Left lobe of liver (tissue), 2 donors: ENCODE results near the gene YES1. TPM values are rescaled to one million over a fixed set of nuclear protein-coding genes. Genes with fewer than 3 reads are reported as not detected.
A peak's percentile ranks its signal among the peaks of the same experiment; 100 is the strongest.
"Not testable (repeated sequence)": the region's sequence is repeated elsewhere in the genome, so short reads cannot be mapped to it uniquely, and the experiment has no call there.

ENCODE experiments used
- ATAC-seq: fragments of 200-7000 bp; cut with Tn5 transposase; one replicate; pipeline ENCODE4 v1.9.1; 2020; ENCODE audit warnings: mild to moderate bottlenecking, moderate library complexity
- DNase-seq: peaks from one replicate; pipeline ENCODE4 v3.0.0-alpha.2; 2020; ENCODE audit warnings: low spot score
- total RNA-seq: library from RNA; stranded (reverse); gene quantifications from one replicate; pipeline ENCODE4 v1.2.1, GENCODE V29; 2021
- donor health status: DM: no; HTN: no; CAD: no; lungs with moderate emphysema.
- donor health status: DM: no; HTN: yes; CAD: no.

YES1 gene
- total RNA-seq, 1 donor from 2014 or later: 31.1 TPM

GRCh38 chr18:785242-785641, 26.8 kb downstream of the YES1 start:
- no peak for ATAC-seq
- DNase-seq: no peak

DNA sequence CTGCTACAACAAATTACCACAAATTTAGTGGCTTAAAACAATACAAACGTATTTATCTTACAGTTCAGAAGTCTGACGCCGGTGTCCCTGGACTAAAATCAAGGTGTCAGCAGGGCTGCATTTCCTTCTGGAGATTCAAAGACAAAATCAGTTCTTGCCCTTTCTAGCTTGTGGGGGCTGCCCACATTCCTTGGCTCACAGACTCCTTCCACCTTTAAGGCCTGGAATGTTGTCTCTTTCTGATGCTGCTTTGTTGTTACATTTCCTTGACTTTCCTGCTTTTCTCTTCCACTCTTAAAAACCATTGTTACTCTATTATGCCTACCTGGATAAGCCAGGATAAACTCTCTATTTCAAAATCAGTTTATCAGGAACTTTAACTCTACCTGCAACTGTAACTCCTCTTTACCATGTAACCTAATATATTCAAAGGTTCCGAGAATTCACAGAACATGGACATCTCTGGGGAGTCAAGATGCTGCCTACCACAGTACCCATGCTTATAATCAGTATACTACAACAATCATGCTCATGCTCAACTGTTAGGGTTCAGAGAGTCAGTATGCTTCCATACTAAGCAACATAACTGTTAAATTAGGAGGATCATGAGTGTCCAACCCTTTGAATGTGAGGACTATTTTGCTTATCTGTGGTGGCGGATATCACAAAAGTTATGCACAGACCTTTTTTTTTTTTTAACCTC, 27.4 kb downstream of the YES1 start:
- DNase-seq: no peak
- ATAC-seq: no peak

- no peak for ATAC-seq
- DNase-seq: no peak
Observed at GRCh38 chr18:778194-778927, 33.7 kb downstream of the YES1 start.

DNA sequence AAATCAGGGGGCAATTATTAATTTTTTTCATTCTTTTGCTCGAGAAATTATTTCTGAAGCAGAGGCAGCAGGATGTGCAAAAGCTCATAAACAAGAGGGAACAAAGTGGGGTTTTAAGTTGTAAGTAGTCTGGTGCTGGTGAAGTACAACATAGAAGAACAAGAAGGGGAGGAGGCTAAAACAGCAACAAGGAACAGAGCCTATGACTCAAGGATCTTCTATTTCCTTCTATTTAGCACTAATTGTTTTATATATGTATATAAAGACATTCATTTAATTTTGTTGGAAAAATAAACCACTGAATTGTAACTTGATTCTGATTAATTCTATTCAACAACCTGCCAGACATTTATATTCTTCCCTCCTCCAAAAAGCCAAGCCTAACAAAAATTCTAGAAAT, 35.0 kb downstream of the YES1 start:
- DNase-seq: no peak
- ATAC-seq: no peak

GRCh38 chr18:776044-776443, 36.0 kb downstream of the YES1 start:
- DNase-seq, ATAC-seq: not testable (repeated sequence)

DNA sequence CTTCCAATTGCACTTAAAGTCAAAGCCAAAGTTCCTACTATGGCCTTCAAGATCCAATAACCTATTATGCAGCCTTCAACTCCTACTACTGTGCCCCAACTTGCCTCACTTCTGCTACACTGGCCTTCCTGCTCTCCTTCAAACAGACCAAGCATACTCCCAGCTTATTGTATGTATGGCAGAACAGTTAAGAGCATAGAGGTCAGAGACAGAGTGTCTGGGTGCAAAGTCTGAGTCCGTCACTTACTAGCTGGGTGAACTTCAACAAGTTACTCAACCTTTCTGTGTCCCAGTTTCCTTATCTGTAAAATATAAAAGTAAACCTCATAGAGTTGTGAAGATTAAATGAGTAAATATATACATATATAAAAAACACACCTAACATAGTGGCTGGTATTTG, 37.2 kb downstream of the YES1 start:
- DNase-seq (no peak), ATAC-seq (peak; percentile 85)

GRCh38 chr18:773980-774624, 37.9 kb downstream of the YES1 start:
- no peak for ATAC-seq
- no peak for DNase-seq

- ATAC-seq (no peak), DNase-seq (no peak)
Observed at GRCh38 chr18:770583-770961, 41.5 kb downstream of the YES1 start.

- ATAC-seq (no peak), DNase-seq (no peak)
Observed at GRCh38 chr18:767961-768360, 44.1 kb downstream of the YES1 start.

GRCh38 chr18:767084-767882, 44.8 kb downstream of the YES1 start:
- no peak for DNase-seq
- no peak for ATAC-seq

DNA sequence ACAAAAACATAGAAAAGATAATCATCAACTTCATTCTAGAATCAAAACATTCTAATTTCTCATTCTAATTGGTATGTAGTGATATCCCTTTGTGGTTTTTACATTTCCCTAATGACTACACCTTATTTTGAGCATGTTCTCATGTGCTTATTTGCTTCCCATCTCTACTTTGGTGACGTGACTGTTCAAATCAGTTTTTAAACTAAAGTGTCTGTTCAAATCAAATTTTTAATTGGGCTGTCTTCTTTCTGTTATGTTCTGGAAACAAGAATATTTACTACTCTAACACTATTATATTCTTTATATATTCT, 45.5 kb downstream of the YES1 start:
- ATAC-seq: no peak
- no peak for DNase-seq

- DNase-seq (no peak), ATAC-seq (peak; percentile 78)
Observed at GRCh38 chr18:765764-766549, 46.1 kb downstream of the YES1 start.

GRCh38 chr18:759864-760263, 52.2 kb downstream of the YES1 start:
- DNase-seq, ATAC-seq: not testable (repeated sequence)

DNA sequence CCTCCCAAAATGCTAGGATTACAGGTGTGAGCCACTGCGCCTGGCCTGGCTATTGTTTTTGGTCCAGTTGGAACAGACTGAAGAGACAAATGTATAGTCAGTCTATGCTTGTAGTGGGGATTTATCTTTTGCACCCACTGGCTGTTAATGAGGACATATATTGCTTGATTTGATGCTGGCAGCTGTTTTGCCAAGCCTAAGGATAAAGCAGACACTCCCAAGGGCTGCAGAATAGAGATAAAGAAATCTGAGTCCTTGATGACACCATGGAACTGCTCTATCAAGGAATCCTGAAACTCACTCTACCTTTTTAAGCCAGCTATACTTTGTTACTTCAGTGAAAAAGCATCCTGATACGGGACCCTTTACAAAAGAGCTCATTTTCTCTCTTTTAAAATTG, 56.5 kb downstream of the YES1 start:
- DNase-seq (no peak), ATAC-seq (no peak)

DNA sequence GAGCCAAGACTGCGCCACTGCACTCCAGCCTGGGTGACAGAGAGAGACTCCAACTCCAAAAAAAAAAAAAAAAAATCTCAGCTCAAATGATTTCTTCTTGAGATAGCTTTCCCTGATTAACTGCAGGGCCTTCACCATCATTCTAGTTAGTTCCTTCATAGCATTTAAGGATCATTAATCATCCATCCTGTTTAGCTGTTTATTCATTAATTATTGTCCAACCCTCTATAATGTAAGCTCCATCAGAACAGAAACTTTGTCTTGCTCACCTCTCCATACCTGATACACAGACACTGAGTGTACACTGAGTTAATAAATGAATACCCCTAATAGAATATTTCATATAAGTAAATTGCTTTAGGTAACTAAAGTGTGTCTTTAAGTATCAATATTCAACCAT, 57.4 kb downstream of the YES1 start:
- DNase-seq (no peak), ATAC-seq (no peak)

DNA sequence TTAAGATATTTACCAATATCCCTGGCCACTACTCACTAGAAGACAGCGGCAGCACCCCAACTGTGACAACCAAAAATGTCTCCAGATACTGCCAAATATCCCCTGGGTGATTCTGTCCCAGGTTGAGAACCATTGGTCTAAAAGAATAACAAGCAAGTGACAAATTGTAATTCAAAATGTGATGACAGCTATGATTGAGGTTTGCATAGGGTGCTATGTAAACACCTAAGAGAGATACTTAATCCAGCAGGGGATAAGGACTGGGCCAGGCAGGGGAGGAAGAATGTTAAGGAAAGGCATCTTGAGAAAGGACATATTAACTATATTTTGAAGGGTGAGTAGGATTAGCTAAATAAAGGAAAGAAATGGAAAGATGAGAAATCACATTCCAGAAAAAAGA, 61.6 kb downstream of the YES1 start:
- DNase-seq (no peak), ATAC-seq (no peak)

DNA sequence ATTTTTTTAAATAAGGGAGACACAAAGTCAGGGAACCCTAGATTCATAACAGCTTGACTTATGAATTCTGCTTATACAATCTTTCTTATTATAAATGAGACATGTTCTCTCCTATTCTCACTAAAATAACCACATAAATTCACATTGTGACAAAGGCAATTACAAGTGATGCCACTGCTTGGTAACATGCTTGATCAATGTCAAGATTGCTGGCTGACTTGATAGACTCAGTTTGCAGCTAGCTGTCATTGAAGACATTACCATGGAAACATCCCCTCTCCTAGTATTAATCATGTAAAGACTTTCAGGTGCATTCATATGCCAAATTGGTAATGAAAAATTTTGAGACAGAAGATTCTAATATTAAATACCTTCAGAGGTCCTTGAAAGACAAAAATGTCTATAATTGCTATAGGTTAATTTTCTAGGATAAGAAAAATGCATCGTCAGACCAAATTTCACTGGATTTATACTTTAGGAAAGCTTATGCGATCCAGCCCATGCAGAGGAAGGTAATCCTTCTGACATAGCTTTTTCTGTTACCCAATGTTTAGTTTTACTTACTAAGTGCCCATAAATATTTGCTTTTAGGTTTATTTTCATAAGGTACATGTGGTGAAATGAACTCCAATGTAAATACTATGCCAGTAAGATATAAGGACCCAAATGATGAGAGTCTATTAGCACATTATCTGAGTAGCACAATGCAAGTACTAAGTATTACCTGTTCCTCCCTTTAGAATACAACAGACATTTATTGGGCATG, 67.0 kb downstream of the YES1 start:
- no peak for DNase-seq
- no peak for ATAC-seq

DNA sequence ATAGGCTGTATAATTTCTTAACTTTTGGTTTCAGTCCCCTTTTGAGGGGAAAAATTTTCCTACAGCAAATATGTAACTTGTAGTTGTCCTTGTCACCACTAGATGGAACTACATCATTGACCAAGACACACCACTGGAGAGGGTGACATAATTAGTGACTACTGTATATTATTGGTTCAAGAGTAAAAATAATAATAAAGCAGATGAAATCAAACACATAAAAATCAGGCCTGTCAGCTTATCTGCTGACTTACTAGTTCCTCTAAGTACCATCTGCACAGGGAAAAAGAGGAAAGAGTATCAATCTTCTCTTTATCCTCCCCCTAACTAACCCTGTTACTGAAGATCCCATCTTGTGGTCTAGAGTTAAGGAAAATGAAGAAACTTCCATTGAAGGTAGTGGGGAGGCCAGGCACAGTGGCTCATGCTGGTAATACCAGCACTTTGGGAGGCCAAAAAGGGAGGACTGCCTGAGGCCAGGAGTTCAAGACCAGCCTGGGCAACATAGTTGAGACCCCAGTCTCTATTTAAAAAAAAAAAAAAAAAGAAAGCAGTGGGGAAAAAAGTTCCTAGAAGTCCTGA, 70.0 kb downstream of the YES1 start:
- DNase-seq (no peak), ATAC-seq (peak; percentile 95)

GRCh38 chr18:732371-732770, 79.7 kb downstream of the YES1 start:
- no peak for DNase-seq
- ATAC-seq: no peak

GRCh38 chr18:731185-731584, 80.9 kb downstream of the YES1 start:
- DNase-seq (no peak), ATAC-seq (no peak)
